ELF-1 (cell line): ENCODE data around the gene CCDC38.

Experiments used
- DNase-seq: peaks from one replicate; pipeline ENCODE4 v3.0.0-alpha.2; 2016; ENCODE audit warnings: low read depth, low spot score

The CCDC38 gene

DNA sequence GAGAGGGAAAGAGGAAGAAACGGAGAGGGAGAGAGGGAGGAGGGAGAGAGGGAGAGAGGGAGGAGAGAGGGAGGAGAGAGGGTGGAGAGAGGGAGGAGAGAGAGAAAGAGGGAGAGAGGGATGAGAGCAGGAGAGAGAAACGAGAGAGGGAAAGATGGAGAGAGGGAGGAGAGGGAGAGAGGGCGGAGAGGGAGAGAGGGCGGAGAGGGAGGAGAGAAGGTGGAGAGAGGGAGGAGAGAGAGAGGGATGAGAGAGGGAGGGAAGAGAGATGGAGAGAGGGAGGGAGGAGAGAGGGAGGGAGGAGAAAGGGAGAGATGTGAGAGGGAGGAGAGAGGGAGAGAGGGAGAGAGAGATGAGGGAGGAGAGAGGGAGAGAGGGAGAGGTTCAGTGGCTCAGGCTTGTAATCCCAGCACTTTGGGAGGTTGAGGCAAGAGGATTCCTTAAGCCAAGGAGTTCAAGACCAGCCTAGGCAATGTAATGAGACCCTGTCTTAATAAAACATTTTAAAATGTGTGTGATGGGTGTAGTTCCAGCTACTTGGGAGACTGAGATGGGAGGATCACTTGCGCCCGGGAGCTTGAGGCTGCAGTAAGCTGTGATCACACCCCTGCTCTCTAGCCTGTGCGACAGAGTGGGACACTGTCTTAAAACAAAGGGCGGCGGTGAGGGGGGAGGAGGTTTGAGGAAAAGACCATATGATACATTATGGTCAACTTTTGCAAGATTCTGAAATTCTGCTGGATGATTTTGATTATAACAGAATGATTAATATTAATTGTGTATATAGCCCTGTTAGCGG, 105.0 kb downstream of the CCDC38 start:
- DNase-seq, result no peak

DNA sequence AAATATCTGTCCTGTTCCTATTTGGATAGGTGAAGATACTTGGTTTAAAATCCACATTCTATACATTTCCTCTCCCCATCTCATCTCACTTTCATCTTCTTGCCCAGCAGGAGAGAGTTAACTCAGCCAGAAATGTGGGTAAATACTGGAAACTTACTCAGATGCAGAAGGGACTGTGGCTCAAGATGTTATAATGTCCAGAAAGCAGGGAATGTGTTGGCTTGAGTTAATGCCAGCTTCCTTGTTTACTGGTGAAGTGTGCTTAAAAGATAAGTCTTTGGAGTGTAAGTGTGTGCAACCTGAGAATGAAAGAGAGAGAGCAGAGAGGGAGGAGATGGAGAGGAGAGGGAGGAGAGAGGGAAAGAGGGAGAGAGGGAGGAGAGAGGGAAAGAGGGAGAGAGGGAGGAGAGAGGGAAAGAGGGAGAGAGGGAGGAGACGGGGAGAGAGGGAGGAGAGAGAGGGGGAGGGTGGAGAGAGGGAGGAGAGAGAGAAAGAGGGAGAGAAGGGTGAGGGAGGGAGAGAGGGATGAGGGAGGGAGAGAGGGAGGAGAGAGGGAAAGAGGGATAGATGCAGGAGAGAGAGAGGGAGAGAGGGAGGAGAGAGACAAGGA, 105.7 kb downstream of the CCDC38 start:
- no peak for DNase-seq

DNA sequence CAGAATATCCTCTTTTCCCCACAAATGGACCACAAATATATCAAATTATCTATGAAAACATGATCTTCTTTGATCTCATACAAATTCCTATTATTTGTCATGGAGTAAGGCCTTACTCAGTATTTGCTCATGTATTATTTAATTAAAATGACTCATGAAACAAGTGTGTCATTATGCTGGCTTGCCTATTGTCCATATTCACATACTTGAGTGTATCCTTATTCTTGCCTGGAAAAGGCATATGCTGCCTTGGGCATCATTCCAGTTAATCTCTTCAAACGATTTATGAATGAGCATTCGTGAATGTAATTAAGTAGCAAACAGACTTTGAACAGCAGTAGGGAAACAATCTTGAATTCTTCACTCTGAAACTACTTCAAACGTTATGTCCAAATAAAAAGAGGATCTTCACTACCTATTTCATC, 106.2 kb downstream of the CCDC38 start:
- DNase-seq, result no peak

DNA sequence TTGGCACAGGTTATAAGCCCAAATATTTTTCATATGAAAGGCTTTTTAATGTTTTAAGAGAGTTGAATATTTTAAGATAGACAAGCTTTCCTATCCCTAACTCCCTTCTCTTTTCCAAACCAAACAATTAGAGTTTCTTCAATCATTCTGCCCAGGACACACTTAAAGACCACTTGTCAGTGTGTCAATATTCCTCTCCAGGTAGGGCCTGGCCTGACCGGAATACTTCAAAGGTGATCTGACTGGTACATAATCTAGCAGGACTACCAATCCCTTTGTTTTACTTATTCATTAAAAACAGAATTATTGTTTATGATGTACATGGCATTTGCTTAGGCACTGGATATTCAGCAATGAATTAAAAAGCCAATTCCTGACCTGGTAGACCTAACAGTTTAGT, 107.8 kb downstream of the CCDC38 start:
- no peak for DNase-seq

DNA sequence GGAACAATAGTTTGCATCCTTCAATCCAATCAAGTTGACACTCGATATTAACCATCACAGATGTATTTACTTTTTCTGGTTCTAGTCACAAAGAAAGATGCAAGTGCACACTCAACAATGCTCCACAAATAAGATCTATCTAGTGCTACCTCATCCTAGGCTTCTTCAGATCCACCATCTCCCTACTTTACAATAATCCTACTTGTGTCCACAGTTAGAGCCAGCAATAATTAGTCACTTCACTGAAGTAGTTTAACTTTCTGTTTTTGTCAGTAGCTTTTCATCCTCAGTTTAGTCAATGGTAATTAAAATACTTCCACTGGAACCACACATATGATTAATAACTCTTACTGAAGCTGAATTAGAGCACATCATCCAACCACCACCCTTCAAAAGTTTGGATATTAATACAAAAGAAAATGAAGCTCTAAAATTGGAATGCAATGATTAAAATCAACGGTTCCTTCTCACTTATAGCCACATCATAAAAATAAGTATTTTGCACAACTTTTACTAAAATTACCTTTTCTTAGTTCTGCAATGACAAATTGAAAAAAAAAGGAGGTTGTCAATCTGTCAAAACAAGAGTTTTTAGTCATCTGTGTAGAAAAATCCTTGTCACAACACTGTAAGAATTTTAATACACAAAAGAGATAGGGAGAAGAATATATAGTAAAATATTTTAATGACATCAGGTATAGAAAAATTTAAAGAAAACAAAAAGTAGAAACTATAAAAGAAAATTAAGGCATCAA, 111.9 kb downstream of the CCDC38 start:
- no peak for DNase-seq

DNA sequence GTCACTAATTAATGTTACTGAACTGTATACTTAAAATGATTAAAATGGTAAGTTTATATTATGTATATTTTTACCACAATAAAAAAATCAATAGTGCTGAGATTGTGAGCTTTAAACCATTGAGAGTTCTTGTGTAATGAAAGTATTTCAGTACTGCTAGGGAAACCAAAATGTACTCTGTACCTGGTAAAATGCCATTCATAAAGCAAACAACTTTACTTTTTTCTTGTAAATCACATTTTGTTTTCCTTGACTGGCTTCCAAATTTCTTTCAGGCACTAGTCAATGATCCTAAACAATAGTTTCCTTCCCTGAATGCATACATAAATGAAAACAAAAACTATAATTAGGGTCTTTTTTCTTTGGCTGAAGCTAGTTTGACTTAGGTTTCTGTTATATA, 113.0 kb downstream of the CCDC38 start:
- DNase-seq, result no peak

DNA sequence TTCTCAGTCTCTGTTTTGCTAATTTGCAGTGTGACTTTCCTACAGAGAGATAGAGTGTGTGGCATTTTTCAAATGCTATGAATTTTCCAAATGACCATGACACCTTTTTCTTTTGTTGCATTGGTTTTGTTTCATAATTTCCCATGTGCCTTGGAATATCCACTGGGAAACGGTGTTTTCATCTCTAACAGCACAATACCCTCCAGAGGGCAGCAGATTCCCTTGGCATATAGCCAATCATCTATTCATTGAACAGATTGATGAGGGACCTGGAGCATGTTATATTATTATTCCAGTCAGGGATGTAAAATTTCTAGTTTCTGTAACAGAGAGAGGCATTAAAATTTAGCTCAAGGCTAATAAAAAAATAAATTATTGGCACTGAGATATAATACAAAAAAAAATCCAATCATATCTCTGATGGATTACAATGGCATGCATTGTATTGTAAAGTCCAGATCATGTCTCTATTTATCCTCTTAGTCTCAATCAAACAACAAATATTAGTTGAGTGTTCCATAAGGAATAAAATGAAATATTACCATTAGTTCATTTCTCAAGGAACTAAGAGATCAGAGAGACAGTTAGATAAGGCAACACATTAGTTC, 122.2 kb downstream of the CCDC38 start:
- DNase-seq, result no peak
